Endometrial microvascular endothelial cells (primary cell): Measurements from ENCODE around the gene CEBPZ. TPM values are rescaled to one million over a fixed set of nuclear protein-coding genes. Genes with fewer than 3 reads are reported as not detected.

Experiments used
- total RNA-seq: library from RNA; depleted of rRNA; stranded (reverse); fragments of >200 nt; gene quantifications from one replicate; pipeline ENCODE4 v1.2.3, GENCODE V29; 2015; ENCODE audit errors: inconsistent ontology term

CEBPZ gene
- total RNA-seq, 1 donor from 2014 or later: 35.7 TPM

Other genes with a start within 250 kb of the CEBPZ start
- gene HEATR5B, start 147.2 kb downstream of the CEBPZ start, total RNA-seq: 18.4 TPM
- gene GPATCH11, start 147.1 kb downstream of the CEBPZ start, total RNA-seq: 8.5 TPM
- 24.8 TPM for gene EIF2AK2, start 74.6 kb downstream of the CEBPZ start, total RNA-seq
- gene SULT6B1, start 42.9 kb downstream of the CEBPZ start, total RNA-seq: not detected
- gene CEBPZOS, start 35.1 kb downstream of the CEBPZ start, total RNA-seq: 18.9 TPM
- gene NDUFAF7, start 62 bp upstream of the CEBPZ start, total RNA-seq: 11.2 TPM
- 49.6 TPM for gene PRKD3, start 93.2 kb upstream of the CEBPZ start, total RNA-seq
- gene QPCT, start 113.0 kb upstream of the CEBPZ start, total RNA-seq: 25.2 TPM